ENCODE data around the gene FGF7.

- TF ChIP-seq REST (IDR thresholded peaks at IDR 0.05; ENCODE audit: insufficient read depth in 1 of 2, low read depth in 2 of 2, low read length in 2 of 2): no peak
- no peak for TF ChIP-seq TAF1 (IDR thresholded peaks at IDR 0.05; ENCODE audit: borderline replicate concordance, insufficient read depth, low read length)
- no peak for TF ChIP-seq POLR2AphosphoS5 (IDR thresholded peaks at IDR 0.05; ENCODE audit: low read depth, low read length)
- no peak for TF ChIP-seq SIN3A (IDR thresholded peaks at IDR 0.05; ENCODE audit: borderline replicate concordance, insufficient read depth, low read length)
- no peak for TF ChIP-seq FOXP2 (optimal IDR thresholded peaks at IDR 0.05; ENCODE audit: borderline replicate concordance, extremely low read depth, extremely low read length, insufficient read depth)
Measured at GRCh38 chr15:49406352-49407118, 16.5 kb upstream of the FGF7 start.

Measured in PFSK-1 (cell line).